ENCODE measurements around the gene RAB27A. TPM values are rescaled to one million over a fixed set of nuclear protein-coding genes. Genes with fewer than 3 reads are reported as not detected.
"Not testable (repeated sequence)": the region's sequence is repeated elsewhere in the genome, so short reads cannot be mapped to it uniquely, and the experiment has no call there.

Gene RAB27A
- total RNA-seq, 1 experiment from 2014 or later, result 0.90 TPM

DNA sequence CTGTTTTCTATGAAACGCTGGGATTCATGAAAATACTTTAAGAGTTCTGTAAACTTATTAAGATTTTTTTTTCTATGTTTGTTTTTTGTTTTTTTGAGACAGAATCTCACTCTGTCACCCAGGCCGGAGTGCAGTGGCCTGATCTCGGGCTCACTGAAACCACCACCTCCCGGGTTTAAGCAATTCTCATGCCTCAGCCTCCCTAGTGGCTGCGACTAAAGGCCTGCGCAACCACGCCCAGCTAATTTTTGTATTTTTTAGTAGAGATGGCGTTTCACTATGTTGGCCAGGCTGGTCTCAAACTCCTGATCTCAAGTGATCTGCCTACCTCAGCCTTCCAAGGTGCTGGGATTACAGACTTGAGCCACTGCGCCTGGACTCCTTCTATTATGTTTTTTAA is 39.7 kb downstream of the RAB27A start:
- not testable (repeated sequence) for H3K27me3 ChIP-seq (ENCODE audit: control insufficient read depth, insufficient read depth, low read length); DNase-seq; H3K4me3 ChIP-seq (ENCODE audit: insufficient read depth, low read depth, low read length); H3K36me3 ChIP-seq (replicated peaks; ENCODE audit: control insufficient read depth, insufficient read depth, low read length)

DNA sequence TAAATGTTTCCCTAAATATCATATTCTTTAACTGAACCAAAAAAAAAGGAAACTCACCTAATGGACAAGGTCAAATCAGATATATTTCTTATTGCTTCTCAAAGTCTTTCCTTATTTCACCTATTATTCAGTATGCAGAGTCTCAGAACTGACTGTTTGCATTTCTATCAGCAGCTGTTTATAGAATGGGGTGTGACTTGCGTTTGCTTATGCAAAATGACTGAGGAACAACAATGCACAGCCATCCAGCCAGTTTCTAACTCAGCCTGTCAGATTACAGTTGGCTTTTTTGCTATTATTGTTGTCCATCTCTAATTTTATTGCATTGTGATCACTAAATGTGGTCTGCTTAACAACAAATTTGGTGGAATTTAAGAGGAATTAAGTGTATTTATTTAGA is 40.7 kb downstream of the RAB27A start:
- Histone ChIP-seq H3K36me3 (replicated peaks; ENCODE audit: control insufficient read depth, insufficient read depth, low read length) (no peaks in the 10 kb centered on the region), H3K4me3 (ENCODE audit: insufficient read depth, low read depth, low read length) (no peak overlapping the region), H3K27me3 (ENCODE audit: control insufficient read depth, insufficient read depth, low read length) (no peaks in the 10 kb centered on the region)
- DNase-seq, result no peak

GRCh38 chr15:55247766-55248427 is 41.7 kb downstream of the RAB27A start:
- H3K36me3 ChIP-seq (replicated peaks; ENCODE audit: control insufficient read depth, insufficient read depth, low read length), result no peaks in the 10 kb centered on the region
- H3K4me3 ChIP-seq (ENCODE audit: insufficient read depth, low read depth, low read length), result no peak overlapping the region
- no peaks in the 10 kb centered on the region for H3K27me3 ChIP-seq (ENCODE audit: control insufficient read depth, insufficient read depth, low read length)
- no peak for DNase-seq

- DNase-seq, result no peak
- Histone ChIP-seq H3K4me3 (ENCODE audit: insufficient read depth, low read depth, low read length) (no peak overlapping the region), H3K36me3 (replicated peaks; ENCODE audit: control insufficient read depth, insufficient read depth, low read length) (no peaks in the 10 kb centered on the region), H3K27me3 (ENCODE audit: control insufficient read depth, insufficient read depth, low read length) (no peaks in the 10 kb centered on the region)
Measured at GRCh38 chr15:55247311-55247710, 42.3 kb downstream of the RAB27A start.

DNA sequence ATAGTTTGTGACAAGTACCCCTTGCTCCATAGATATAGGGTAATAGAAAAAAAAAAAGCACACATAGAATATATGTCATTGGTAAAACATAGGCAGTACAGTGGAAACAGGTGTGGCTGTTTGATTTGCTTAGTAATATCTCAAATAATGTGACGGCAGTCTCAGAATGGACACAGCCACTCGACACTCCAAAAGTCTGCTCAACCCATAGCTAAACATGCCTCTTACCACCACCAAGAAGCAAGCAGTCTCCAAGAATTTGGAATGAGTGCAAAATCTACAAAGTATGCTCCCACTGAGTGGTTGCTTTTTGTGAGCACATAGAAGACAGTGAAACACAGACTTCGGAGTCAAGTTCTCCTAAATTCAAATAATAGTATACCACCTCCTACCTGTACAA is 43.0 kb downstream of the RAB27A start:
- Histone ChIP-seq H3K4me3 (ENCODE audit: insufficient read depth, low read depth, low read length) (no peak overlapping the region), H3K36me3 (replicated peaks; ENCODE audit: control insufficient read depth, insufficient read depth, low read length) (no peaks in the 10 kb centered on the region), H3K27me3 (ENCODE audit: control insufficient read depth, insufficient read depth, low read length) (no peaks in the 10 kb centered on the region)
- no peak for DNase-seq

DNA sequence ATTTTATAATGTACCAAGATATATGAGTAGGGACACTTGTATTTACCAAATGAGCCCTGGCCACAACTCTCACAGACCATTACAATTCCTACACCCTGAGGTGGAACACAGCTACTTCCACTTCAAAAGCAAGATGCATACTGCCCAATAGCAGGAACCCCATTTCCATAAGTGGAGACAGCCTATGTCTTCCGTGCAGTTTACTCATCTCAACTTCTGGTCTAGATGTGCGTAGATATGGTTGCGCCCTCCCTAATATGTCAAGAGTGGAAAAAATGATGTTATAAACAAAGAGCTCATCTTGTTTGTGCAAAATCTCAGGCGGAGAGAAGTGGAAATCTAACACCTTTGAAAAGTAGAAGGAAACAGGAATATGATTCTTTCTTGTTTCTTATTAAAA is 44.6 kb downstream of the RAB27A start:
- Histone ChIP-seq H3K36me3 (replicated peaks; ENCODE audit: control insufficient read depth, insufficient read depth, low read length) (no peaks in the 10 kb centered on the region), H3K27me3 (ENCODE audit: control insufficient read depth, insufficient read depth, low read length) (no peaks in the 10 kb centered on the region), H3K4me3 (ENCODE audit: insufficient read depth, low read depth, low read length) (no peak overlapping the region)
- DNase-seq, result no peak

- Histone ChIP-seq H3K27me3 (ENCODE audit: control insufficient read depth, insufficient read depth, low read length) (no peaks in the 10 kb centered on the region), H3K4me3 (ENCODE audit: insufficient read depth, low read depth, low read length) (no peak overlapping the region), H3K36me3 (replicated peaks; ENCODE audit: control insufficient read depth, insufficient read depth, low read length) (no peaks in the 10 kb centered on the region)
- DNase-seq, result no peak
Measured at GRCh38 chr15:55241891-55242290, 47.7 kb downstream of the RAB27A start.

DNA sequence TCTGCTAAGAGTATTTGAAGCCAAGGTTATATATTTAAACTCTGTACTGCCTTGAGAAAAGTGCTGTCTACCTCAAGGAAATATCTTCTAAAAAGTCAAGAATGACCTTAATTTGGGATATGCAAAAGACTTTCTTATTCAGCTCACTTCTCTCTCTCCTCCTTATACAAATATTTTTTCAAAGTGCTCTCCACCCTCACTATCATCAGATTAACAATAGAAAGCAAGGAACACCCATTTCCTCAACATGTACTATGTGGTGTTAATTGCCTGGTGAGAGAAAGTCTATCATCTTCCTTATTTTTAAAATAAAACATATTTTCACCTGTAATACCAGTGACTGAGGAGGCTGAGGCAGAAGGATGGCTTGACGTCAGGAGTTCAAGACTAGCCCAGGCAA is 48.4 kb downstream of the RAB27A start:
- Histone ChIP-seq H3K36me3 (replicated peaks; ENCODE audit: control insufficient read depth, insufficient read depth, low read length) (no peaks in the 10 kb centered on the region), H3K4me3 (ENCODE audit: insufficient read depth, low read depth, low read length) (no peak overlapping the region), H3K27me3 (ENCODE audit: control insufficient read depth, insufficient read depth, low read length) (no peaks in the 10 kb centered on the region)
- no peak for DNase-seq

DNA sequence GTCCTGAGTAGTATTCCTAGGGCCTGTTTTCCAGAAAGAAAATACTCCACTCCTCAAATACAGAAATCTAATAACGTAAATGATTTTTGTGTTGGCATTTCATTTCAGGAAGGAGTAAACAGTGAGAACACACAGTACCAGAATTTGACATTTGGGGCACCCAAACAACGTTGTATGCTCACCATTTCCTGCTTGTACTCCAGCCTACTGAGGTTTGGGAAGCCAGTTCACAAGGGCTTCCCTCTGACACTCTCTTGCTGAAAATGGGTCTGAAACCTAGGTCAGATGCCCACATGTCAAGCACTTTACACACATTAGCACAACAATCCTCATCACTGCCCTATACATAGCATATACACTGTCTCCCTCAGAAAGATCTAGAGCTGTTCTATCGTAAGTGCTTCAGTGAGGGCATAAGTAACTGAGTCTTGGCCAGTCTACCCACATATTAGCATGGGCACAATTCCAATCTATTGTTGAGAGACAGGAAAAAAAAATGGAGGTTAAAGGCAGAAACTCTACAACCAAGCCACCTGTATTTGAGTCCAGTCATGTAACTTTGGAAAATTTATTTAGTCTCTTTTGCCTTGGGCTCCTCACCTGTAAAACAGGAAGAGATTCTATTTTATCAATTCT is 49.4 kb downstream of the RAB27A start:
- no peaks in the 10 kb centered on the region for H3K36me3 ChIP-seq (replicated peaks; ENCODE audit: control insufficient read depth, insufficient read depth, low read length)
- no peak overlapping the region for H3K4me3 ChIP-seq (ENCODE audit: insufficient read depth, low read depth, low read length)
- no peaks in the 10 kb centered on the region for H3K27me3 ChIP-seq (ENCODE audit: control insufficient read depth, insufficient read depth, low read length)
- no peak for DNase-seq

DNA sequence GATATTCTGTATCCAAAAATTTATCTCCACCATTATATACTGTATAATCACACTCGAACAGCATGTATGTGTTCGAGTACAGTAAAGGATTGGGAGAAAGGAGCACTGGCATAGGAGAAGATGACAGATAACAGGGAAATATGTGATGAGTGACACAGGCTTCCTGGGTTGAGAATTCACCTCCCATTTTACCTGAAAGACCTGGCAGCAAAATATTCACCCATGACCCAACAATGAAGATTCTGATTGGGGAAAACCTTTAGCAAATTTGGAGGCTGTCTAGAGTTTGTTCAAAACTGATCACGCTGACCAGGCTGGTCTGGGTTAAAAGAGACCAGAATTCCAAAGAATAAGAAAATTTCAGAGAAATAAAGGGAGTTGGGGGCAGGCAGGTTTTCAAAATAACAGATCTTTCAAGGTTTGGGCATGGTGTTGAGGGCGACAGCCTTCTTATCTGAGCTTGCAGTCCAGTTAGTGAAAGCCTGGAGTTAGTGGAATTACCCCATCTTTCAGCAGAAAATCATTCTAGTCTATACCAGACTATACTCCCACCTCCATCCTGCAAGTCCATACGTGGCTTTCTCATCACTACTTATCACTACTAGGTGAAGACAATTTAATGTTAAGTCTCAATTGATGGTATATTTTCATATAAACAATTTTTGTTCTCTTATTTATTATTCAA is 50.0 kb downstream of the RAB27A start:
- Histone ChIP-seq H3K36me3 (replicated peaks; ENCODE audit: control insufficient read depth, insufficient read depth, low read length) (no peaks in the 10 kb centered on the region), H3K4me3 (ENCODE audit: insufficient read depth, low read depth, low read length) (no peak overlapping the region), H3K27me3 (ENCODE audit: control insufficient read depth, insufficient read depth, low read length) (no peaks in the 10 kb centered on the region)
- DNase-seq, result no peak

DNA sequence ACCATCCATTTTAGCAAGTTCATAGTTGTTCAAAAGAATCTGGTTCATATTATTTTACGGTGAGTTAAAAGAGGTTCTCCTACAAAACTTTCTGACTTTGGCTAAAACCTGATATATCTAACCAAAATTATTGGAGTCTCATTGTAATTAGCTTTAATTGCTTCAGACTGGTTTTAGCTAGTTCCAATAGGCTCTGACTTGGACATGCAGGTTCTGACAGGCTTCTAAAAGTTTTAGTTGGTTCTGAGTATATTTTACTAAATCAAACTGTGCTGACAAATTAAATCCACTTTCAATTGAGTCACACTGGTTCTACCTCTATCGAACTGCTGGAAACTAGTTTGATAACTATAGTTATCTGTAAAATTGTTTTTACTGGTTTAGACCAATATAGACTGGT is 50.7 kb downstream of the RAB27A start:
- H3K4me3 ChIP-seq (ENCODE audit: insufficient read depth, low read depth, low read length), result no peak overlapping the region

DNA sequence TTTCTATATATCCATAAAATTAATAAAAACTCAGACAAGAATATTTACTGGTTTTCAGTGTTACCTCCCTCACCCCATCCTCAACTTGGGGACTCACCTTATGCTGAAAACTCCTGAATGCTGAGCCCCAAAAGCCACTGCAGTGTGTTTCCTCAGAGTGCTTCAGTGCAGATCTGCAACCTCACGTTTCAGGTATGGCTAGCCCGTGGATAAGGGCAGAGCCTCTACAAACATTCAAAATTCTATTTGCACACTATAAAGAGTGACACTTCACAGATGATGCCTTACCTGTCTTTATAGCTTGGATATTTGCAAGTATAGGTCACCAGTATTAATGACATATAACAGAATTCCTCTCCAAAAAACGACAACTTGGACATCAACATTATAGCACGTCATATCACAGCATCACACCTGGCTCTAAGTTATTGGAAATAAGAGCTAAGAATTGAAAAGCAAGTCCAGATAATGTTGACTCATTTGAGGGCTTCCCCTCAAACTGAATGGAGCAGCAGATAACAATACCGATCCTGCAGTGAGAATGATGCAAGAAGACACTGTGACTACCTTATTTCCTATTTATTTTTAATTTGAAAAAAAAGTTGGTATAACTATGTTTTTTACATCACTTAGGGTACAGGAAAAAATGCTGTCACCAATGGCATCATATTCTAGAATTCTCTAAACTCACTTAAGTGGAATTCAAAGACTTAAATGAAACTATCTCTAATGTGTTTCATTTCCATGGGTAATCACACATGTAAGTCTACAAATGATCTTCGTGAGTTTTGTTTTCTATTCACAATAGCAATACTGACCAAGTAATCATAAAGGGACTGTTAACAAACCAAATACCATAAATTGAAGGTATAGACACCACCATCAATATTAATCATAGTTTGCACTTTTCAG is 52.1 kb downstream of the RAB27A start:
- no peak for DNase-seq
- no peaks in the 10 kb centered on the region for H3K27me3 ChIP-seq (ENCODE audit: control insufficient read depth, insufficient read depth, low read length)

More for the DNA sequence above, 50.7 kb downstream of the RAB27A start:
- H3K27me3 ChIP-seq (ENCODE audit: control insufficient read depth, insufficient read depth, low read length), result no peaks in the 10 kb centered on the region
- DNase-seq, result no peak
- H3K36me3 ChIP-seq (replicated peaks; ENCODE audit: control insufficient read depth, insufficient read depth, low read length), result no peaks in the 10 kb centered on the region

DNA sequence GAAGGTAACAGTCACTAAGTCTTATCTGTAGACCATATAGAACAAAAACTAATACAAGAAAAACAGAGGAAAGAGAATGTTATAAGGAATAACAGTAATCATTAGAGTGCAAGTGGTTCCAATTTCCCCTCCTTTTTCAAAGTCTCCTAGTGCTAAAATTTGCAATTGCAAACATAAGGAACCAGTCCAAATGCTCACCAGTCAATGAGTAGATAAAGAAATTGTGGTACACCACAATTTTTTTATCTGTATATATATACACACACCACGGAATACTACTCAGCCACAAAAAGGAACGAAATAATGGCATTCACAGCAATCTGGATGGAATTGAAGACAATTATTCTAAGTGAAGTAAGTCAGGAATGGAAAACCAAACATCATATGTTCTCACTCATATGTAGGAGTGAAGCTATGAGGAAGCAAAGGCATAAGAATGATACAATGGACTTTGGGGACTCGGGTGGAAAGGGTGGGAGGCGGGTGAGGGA is 54.0 kb downstream of the RAB27A start:
- no peak for DNase-seq
- Histone ChIP-seq H3K27me3 (ENCODE audit: control insufficient read depth, insufficient read depth, low read length) (no peaks in the 10 kb centered on the region), H3K4me3 (ENCODE audit: insufficient read depth, low read depth, low read length) (no peak overlapping the region), H3K36me3 (replicated peaks; ENCODE audit: control insufficient read depth, insufficient read depth, low read length) (no peaks in the 10 kb centered on the region)

More for the DNA sequence above, 52.1 kb downstream of the RAB27A start:
- no peak overlapping the region for H3K4me3 ChIP-seq (ENCODE audit: insufficient read depth, low read depth, low read length)
- H3K36me3 ChIP-seq (replicated peaks; ENCODE audit: control insufficient read depth, insufficient read depth, low read length), result no peaks in the 10 kb centered on the region

- H3K4me3 ChIP-seq (ENCODE audit: insufficient read depth, low read depth, low read length), result no peak overlapping the region
- DNase-seq, result no peak
- no peaks in the 10 kb centered on the region for H3K36me3 ChIP-seq (replicated peaks; ENCODE audit: control insufficient read depth, insufficient read depth, low read length)
Measured at GRCh38 chr15:55234800-55235104, 54.9 kb downstream of the RAB27A start.

More at GRCh38 chr15:55234800-55235104, 54.9 kb downstream of the RAB27A start:
- no peaks in the 10 kb centered on the region for H3K27me3 ChIP-seq (ENCODE audit: control insufficient read depth, insufficient read depth, low read length)

Data from H7 (cell line).